Activated T-cell treated with anti-CD3 and anti-CD28 coated beads, Interleukin-2, amount 50 U/mL, for 72 hours (primary cell): ENCODE measurements around the gene SMCO2. TPM values are rescaled to one million over a fixed set of nuclear protein-coding genes. Genes with fewer than 3 reads are reported as not detected.
A peak's percentile ranks its signal among the peaks of the same experiment; 100 is the strongest.

Experiments used
- ATAC-seq, 2 donors: fragments of 150-1000 bp; cut with Tn5 transposase; replicated peaks in 1 of 2; 2 replicates each; pipeline ENCODE4 v1.10.0; 2021; ENCODE audit warnings: moderate library complexity in 2 of 2, mild to moderate bottlenecking in 1 of 2
- DNase-seq, 2 donors: peaks; one replicate each; pipeline ENCODE4 v3.0.0; 2021 to 2022; ENCODE audit warnings: mixed read lengths in 1 of 2
- H3K27ac Mint-ChIP-seq: one replicate; pipeline ENCODE4 v1.8.0; 2022; ENCODE audit warnings: mild to moderate bottlenecking, moderate library complexity, mixed read lengths
- H3K27me3 Mint-ChIP-seq: one replicate; pipeline ENCODE4 v1.8.0; 2022; ENCODE audit warnings: low read depth, mixed read lengths
- H3K36me3 Mint-ChIP-seq, 2 donors: one replicate each; pipeline ENCODE4 v1.8.0; 2022; ENCODE audit warnings: mixed read lengths in 2 of 2, mild to moderate bottlenecking in 1 of 2; ENCODE audit not compliant: insufficient read depth in 2 of 2
- H3K4me1 Mint-ChIP-seq: one replicate; pipeline ENCODE4 v1.8.0; 2022; ENCODE audit warnings: low read depth, mixed read lengths
- H3K4me3 Mint-ChIP-seq, 2 donors: one replicate each; pipeline ENCODE4 v1.8.0; 2022; ENCODE audit warnings: mild to moderate bottlenecking in 2 of 2, mixed read lengths in 2 of 2, moderate library complexity in 2 of 2
- H3K9me3 Mint-ChIP-seq, 2 donors: one replicate each; pipeline ENCODE4 v1.8.0; 2022; ENCODE audit warnings: mixed read lengths in 2 of 2
- total RNA-seq, 2 donors: library from RNA; stranded (reverse); gene quantifications; one replicate each; pipeline ENCODE4 v1.2.3, GENCODE V29; 2022

Gene SMCO2
- total RNA-seq, 2 donors from 2014 or later = 0.55 to 0.72 TPM

DNA sequence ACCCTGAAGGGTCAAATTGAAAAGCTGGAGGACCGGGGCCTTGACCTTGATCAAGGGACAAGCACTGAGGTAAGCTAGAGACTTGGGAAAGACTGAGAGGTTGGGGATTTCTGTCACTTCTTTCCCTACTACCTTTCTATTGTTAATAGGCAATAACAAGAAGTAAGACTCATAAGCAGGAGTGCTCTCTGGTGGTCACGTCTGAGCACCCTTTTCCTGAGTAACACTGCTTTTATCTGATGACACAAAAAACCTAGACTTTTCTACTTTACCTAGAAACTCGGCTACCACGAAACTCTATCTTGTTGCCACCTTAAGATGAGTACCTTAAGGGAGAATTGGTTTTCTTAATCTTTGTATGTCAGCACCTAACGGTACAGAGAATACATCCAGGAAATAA, 41.9 kb downstream of the SMCO2 start:
- H3K9me3 Mint-ChIP-seq = peaks cover 0 to 3% of the 10 kb centered on the region in 2 donors

GRCh38 chr12:27491226-27491625, 44.7 kb downstream of the SMCO2 start:
- Mint-ChIP-seq H3K27me3 (peaks cover 51% of the 10 kb centered on the region), H3K9me3 (peaks cover 0 to 1% of the 10 kb centered on the region in 2 donors), H3K36me3 (peaks cover 0 to 3% of the 10 kb centered on the region in 2 donors), H3K4me3 (no peak overlapping the region), H3K4me1 (no peaks in the 10 kb centered on the region), H3K27ac (no peak overlapping the region)
- no peak for DNase-seq
- no peak for ATAC-seq

More for the DNA sequence above, 41.9 kb downstream of the SMCO2 start:
- Mint-ChIP-seq H3K36me3 (peaks cover 0 to 3% of the 10 kb centered on the region in 2 donors), H3K4me3 (no peak overlapping the region), H3K4me1 (no peaks in the 10 kb centered on the region), H3K27ac (no peak overlapping the region), H3K27me3 (peaks cover 31% of the 10 kb centered on the region)
- ATAC-seq (no peak), DNase-seq (no peak)

- Mint-ChIP-seq H3K9me3 (no peaks in the 10 kb centered on the region), H3K4me1 (peaks cover 12% of the 10 kb centered on the region), H3K27ac (no peak overlapping the region), H3K4me3 (no peak overlapping the region), H3K36me3 (peaks cover 0 to 3% of the 10 kb centered on the region in 2 donors), H3K27me3 (peaks cover 72% of the 10 kb centered on the region)
- ATAC-seq (no peak), DNase-seq (no peak)
These were observed 46.9 kb downstream of the SMCO2 start for GRCh38 chr12:27493260-27493940.

DNA sequence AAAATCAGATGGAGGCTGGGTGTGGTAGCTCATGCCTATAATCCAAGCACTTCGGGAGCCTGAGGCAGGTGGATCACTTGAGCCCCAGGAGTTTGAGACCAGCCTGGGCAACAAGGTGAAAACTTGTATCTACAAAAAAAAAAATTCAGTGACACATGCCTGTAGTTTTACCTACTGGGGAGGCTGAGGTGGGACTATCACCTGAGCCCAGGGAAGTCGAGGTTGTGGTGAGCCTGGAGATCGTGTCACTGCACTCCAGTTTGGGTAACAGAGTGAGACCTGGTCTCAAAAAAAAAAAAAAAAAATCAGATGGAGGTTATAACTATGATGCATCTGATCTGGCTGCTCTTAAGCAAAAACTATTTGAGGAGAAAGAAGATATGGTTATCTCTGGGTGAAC, 50.9 kb downstream of the SMCO2 start:
- H3K9me3 Mint-ChIP-seq = no peaks in the 10 kb centered on the region
- ATAC-seq = no peak
- H3K36me3 Mint-ChIP-seq = no peaks in the 10 kb centered on the region
- H3K4me3 Mint-ChIP-seq = peak overlapping the region in 1 of 2 donors; percentile 36
- peaks cover 30% of the 10 kb centered on the region for H3K4me1 Mint-ChIP-seq
- no peak for DNase-seq
- peaks cover 74% of the 10 kb centered on the region for H3K27me3 Mint-ChIP-seq
- no peak overlapping the region for H3K27ac Mint-ChIP-seq

GRCh38 chr12:27498149-27498548, 51.6 kb downstream of the SMCO2 start:
- ATAC-seq (peak; percentile 91), DNase-seq (peak; percentile 18 to 40)
- Mint-ChIP-seq H3K9me3 (no peaks in the 10 kb centered on the region), H3K27ac (no peak overlapping the region), H3K4me1 (peaks cover 31% of the 10 kb centered on the region), H3K4me3 (peak overlapping the region in 1 of 2 donors; percentile 36), H3K27me3 (peaks cover 67% of the 10 kb centered on the region), H3K36me3 (no peaks in the 10 kb centered on the region)

DNA sequence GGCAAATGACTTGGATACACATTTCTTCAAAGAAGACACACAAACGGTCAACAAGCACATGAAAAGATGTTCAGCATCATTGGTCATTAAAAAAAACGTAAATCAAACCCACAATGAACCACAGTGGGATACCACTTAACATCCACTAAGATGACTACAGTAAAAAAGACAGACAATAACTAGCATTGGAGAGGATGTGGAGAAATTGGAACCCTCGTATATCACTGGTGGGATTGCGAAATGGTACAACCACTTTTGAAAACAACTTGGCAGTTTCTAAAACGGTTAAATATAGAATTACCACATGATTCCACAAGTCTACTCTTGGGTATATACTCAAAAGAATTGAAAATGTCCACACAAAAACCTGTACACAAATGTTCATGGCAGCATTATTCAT, 52.2 kb downstream of the SMCO2 start:
- DNase-seq = no peak
- H3K27ac Mint-ChIP-seq = peak overlapping the region; percentile 32
- peaks cover 31% of the 10 kb centered on the region for H3K4me1 Mint-ChIP-seq
- peak overlapping the region in 1 of 2 donors; percentile 36 for H3K4me3 Mint-ChIP-seq
- no peak for ATAC-seq
- H3K27me3 Mint-ChIP-seq = peaks cover 65% of the 10 kb centered on the region
- no peaks in the 10 kb centered on the region for H3K9me3 Mint-ChIP-seq
- H3K36me3 Mint-ChIP-seq = no peaks in the 10 kb centered on the region

DNA sequence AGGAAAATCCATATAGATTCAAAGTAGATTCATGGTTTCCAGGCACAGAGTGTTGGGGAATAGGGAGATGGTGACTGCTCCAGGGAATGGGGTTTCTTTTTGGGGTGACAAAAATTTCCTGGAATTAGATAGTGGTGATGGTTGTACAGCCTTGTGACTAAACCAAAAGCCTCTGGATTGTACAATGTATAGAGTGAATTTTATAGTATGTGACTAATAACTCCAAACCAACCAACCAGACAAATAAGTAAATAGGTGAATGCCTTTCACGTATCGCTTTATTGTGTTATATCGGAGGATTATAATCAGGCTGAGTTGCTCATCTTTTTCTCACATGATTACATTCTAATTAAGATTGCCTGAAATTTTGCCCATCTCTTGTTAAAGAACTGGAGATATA, 52.8 kb downstream of the SMCO2 start:
- Mint-ChIP-seq H3K27ac (no peak overlapping the region), H3K4me3 (no peak overlapping the region), H3K36me3 (no peaks in the 10 kb centered on the region), H3K4me1 (peaks cover 31% of the 10 kb centered on the region), H3K9me3 (no peaks in the 10 kb centered on the region), H3K27me3 (peaks cover 66% of the 10 kb centered on the region)
- ATAC-seq (no peak), DNase-seq (no peak)

- Mint-ChIP-seq H3K36me3 (no peaks in the 10 kb centered on the region), H3K9me3 (no peaks in the 10 kb centered on the region), H3K27me3 (peaks cover 66% of the 10 kb centered on the region), H3K27ac (no peak overlapping the region), H3K4me3 (no peak overlapping the region), H3K4me1 (peaks cover 31% of the 10 kb centered on the region)
- DNase-seq = no peak
- no peak for ATAC-seq
These were observed 54.0 kb downstream of the SMCO2 start for GRCh38 chr12:27500546-27500945.

GRCh38 chr12:27502021-27502435, 55.5 kb downstream of the SMCO2 start:
- H3K36me3 Mint-ChIP-seq = peaks cover 0 to 4% of the 10 kb centered on the region in 2 donors
- DNase-seq (peak; percentile 7 to 21), ATAC-seq (peak; percentile 61 to 69)
- H3K27me3 Mint-ChIP-seq = peaks cover 70% of the 10 kb centered on the region
- H3K27ac Mint-ChIP-seq = peak overlapping the region; percentile 43
- peaks cover 31% of the 10 kb centered on the region for H3K4me1 Mint-ChIP-seq
- H3K9me3 Mint-ChIP-seq = peaks cover 4 to 5% of the 10 kb centered on the region in 2 donors
- H3K4me3 Mint-ChIP-seq = peak overlapping the region; percentile 61 to 79

DNA sequence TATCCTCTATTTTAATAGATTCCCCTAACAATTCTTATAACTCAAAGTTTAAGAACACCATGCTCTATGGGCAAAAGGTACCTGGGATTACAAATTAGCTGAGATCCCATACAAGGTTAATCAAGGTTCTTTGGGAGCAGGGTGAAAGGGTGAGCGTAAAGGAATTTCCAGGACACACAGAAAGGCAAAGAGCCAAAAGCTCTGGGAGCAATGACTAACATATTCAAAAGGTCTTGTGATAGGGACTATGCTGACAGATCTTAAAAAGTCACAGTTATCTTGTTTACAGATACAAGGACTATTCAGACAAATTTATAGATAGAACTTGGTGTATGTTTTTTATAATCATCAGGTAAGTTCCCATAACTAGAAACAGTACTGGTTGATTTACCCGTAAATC, 58.0 kb downstream of the SMCO2 start:
- H3K36me3 Mint-ChIP-seq = peaks cover 0 to 4% of the 10 kb centered on the region in 2 donors
- DNase-seq = no peak
- H3K4me1 Mint-ChIP-seq = peaks cover 12% of the 10 kb centered on the region
- H3K4me3 Mint-ChIP-seq = no peak overlapping the region
- H3K27ac Mint-ChIP-seq = no peak overlapping the region
- H3K9me3 Mint-ChIP-seq = peaks cover 4 to 5% of the 10 kb centered on the region in 2 donors
- ATAC-seq = no peak
- H3K27me3 Mint-ChIP-seq = peaks cover 77% of the 10 kb centered on the region

GRCh38 chr12:27505109-27505508, 58.6 kb downstream of the SMCO2 start:
- DNase-seq (no peak), ATAC-seq (no peak)
- no peak overlapping the region for H3K4me3 Mint-ChIP-seq
- H3K27ac Mint-ChIP-seq = no peak overlapping the region
- H3K4me1 Mint-ChIP-seq = peaks cover 12% of the 10 kb centered on the region
- H3K27me3 Mint-ChIP-seq = peaks cover 72% of the 10 kb centered on the region
- H3K36me3 Mint-ChIP-seq = peaks cover 0 to 4% of the 10 kb centered on the region in 2 donors
- peaks cover 4 to 5% of the 10 kb centered on the region in 2 donors for H3K9me3 Mint-ChIP-seq

DNA sequence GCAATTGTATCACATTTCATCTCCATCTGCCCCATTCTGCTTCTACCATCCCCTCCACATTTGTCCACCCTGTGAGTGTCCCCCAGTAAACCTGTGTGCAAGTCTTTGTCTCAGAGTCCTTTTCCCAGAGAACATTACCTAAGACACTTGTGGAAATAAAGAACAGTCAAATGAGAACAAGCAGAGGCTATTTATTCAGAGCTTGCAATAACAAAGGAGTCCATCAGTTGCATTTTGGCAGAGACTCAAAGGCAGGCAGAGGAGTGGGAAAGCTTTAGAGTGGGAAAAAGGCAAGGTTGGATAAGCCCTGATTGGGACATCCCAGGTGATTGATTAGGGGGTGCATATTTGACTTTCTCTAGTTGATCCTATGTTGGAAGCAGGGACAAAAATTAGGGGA, 59.2 kb downstream of the SMCO2 start:
- Mint-ChIP-seq H3K36me3 (peaks cover 0 to 4% of the 10 kb centered on the region in 2 donors), H3K9me3 (peaks cover 4 to 5% of the 10 kb centered on the region in 2 donors), H3K4me1 (peaks cover 12% of the 10 kb centered on the region), H3K27ac (no peak overlapping the region), H3K27me3 (peaks cover 71% of the 10 kb centered on the region), H3K4me3 (no peak overlapping the region)
- DNase-seq = no peak
- no peak for ATAC-seq

DNA sequence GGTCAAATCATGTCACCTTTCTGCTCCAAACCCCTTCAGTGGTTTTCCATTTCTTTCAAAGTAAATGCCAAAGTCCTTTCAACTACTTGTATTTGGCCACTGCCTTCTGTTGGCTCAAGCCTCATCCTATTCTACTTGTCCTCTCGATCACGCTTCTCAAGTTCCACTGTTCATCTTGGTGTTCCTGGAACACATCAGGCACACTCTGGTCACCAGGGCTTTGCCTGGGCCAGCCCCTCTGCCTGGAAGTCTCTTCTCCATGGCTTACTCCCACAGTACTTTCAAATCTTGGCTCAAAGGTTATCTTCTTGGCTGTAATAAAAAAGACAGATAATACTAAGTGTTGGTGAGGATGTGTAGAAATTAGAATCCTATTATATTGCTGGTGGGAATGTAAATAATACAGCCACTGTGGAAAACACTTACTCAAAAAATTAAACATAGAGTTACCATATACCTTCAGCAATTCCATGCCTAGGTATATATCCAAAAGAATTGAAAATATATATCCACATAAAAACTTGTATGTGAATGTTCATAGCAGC, 60.2 kb downstream of the SMCO2 start:
- Mint-ChIP-seq H3K4me1 (peaks cover 8% of the 10 kb centered on the region), H3K9me3 (peaks cover 4 to 5% of the 10 kb centered on the region in 2 donors), H3K27me3 (peaks cover 77% of the 10 kb centered on the region), H3K4me3 (no peak overlapping the region), H3K27ac (no peak overlapping the region), H3K36me3 (peaks cover 0 to 4% of the 10 kb centered on the region in 2 donors)
- DNase-seq (no peak), ATAC-seq (no peak)
